Measurements from ENCODE around the gene CLCN6. TPM values are rescaled to one million over a fixed set of nuclear protein-coding genes. Genes with fewer than 3 reads are reported as not detected.
A peak's percentile ranks its signal among the peaks of the same experiment; 100 is the strongest.

Gene CLCN6
- total and polyA plus RNA-seq, 2 donors (not counting 1 experiment from before 2014, with no cell fraction given) = 35.0 to 99.8 TPM

- no peaks in the 10 kb centered on the region for H3K27me3 Mint-ChIP-seq
- peaks cover 2% of the 10 kb centered on the region for H4K20me1 ChIP-seq (ENCODE audit: control insufficient read depth, insufficient read depth, low read length, poor library complexity, severe bottlenecking)
- H3K9me3 Mint-ChIP-seq (ENCODE audit: insufficient read depth) = no peaks in the 10 kb centered on the region
- POLR2A ChIA-PET = interaction anchor here (0.6 to 0.7 kb wide), 2 partner anchors 834 to 1649 kb away, joined by 3 to 5 read pairs; no protein-coding TSS in a partner anchor
- H3K27ac Mint-ChIP-seq = peak overlapping the region; percentile 41
- DNase-seq (peak; percentile 27), ATAC-seq (ENCODE audit: low read depth) (peak; percentile 33)
- H3K4me2 ChIP-seq (replicated peaks; ENCODE audit: low read depth, low read length, poor library complexity, severe bottlenecking) = no peak overlapping the region
- TF ChIP-seq CTCF (IDR thresholded peaks at IDR 0.05) (no peak), EZH2 (IDR thresholded peaks at IDR 0.05; ENCODE audit: borderline replicate concordance, insufficient read depth, low read depth, low read length, poor library complexity, severe bottlenecking) (no peak)
- H2AFZ ChIP-seq (ENCODE audit: insufficient read depth, low read depth, low read length, poor library complexity, severe bottlenecking) = no peak overlapping the region
- intact Hi-C loops (cut with micrococcal nuclease) = loop anchor here (2.0 kb wide), 1 partner anchor 13 kb away; the partner anchor contains the start of gene NPPB
- H3K27me3 ChIP-seq (replicated peaks in 1 of 4; ENCODE audit: control extremely low read depth in 1 of 4, control insufficient read depth in 3 of 4, insufficient read depth in 4 of 4, low read length in 3 of 4) = no peaks in the 10 kb centered on the region
- no peak overlapping the region for H3K9ac ChIP-seq (ENCODE audit: low read length)
- CTCF ChIA-PET = interaction anchor here (0.6 to 0.7 kb wide), 3 partner anchors 62 to 808 kb away, joined by 3 to 6 read pairs (median 3); no protein-coding TSS in a partner anchor
- H3K79me2 ChIP-seq (ENCODE audit: control insufficient read depth, insufficient read depth, low read length) = no peaks in the 10 kb centered on the region
- H3K4me3 Mint-ChIP-seq = no peak overlapping the region
- no peak overlapping the region for H3K4me3 ChIP-seq (ENCODE audit: control extremely low read depth in 1 of 5, extremely low read depth in 1 of 5, insufficient read depth in 1 of 5, low read depth in 2 of 5, low read length in 4 of 5)
- peaks cover 14 to 22% of the 10 kb centered on the region in 2 donors for H3K4me1 ChIP-seq (ENCODE audit: control insufficient read depth in 2 of 2, insufficient read depth in 2 of 2, low read length in 2 of 2)
- H3K36me3 ChIP-seq (replicated peaks in 1 of 2; ENCODE audit: control extremely low read depth in 1 of 2, control insufficient read depth in 1 of 2, extremely low read depth in 1 of 2, insufficient read depth in 2 of 2, low read length in 1 of 2) = peaks cover 3 to 43% of the 10 kb centered on the region in 2 experiments
- no peak overlapping the region for H3K27ac ChIP-seq (ENCODE audit: low read length in 2 of 2)
- no CpG with 5 or more reads among the region's 5 CpGs for WGBS (ENCODE audit: insufficient coverage)
- no peaks in the 10 kb centered on the region for H3K9me3 ChIP-seq (ENCODE audit: control extremely low read depth in 1 of 3, control insufficient read depth in 2 of 3, insufficient read depth in 1 of 3, low read length in 2 of 3)
- H3K4me1 Mint-ChIP-seq = peaks cover 19% of the 10 kb centered on the region
Observed at GRCh38 chr1:11845641-11846335, 39.8 kb downstream of the CLCN6 start.

Data from B cell (primary cell).